DOHH2 (cell line): ENCODE measurements around the gene HES6.
A peak's percentile ranks its signal among the peaks of the same experiment; 100 is the strongest.

Source experiments
- H3F3A ChIP-seq: fragments of 200-600 bp; sonication (generic), shearing (Covaris generic); 2 replicates; pipeline ENCODE4 v1.6.0; 2016; ENCODE audit warnings: antibody characterized with exemption, mild to moderate bottlenecking; ENCODE audit not compliant: control insufficient read depth, insufficient read depth
- H3K27ac ChIP-seq: fragments of 200-600 bp; sonication (generic); 2 replicates; pipeline ENCODE4 v1.5.1; 2014; ENCODE audit warnings: low read depth, mild to moderate bottlenecking, low read length, moderate library complexity
- H3K27me3 ChIP-seq: fragments of 200-600 bp; sonication (generic); 2 replicates; pipeline ENCODE4 v1.6.1; 2014; ENCODE audit warnings: mild to moderate bottlenecking, low read length, mixed read lengths; ENCODE audit not compliant: control insufficient read depth
- H3K36me3 ChIP-seq: fragments of 200-600 bp; sonication (generic); 2 replicates; pipeline ENCODE4 v1.6.1; 2014; ENCODE audit warnings: mild to moderate bottlenecking, low read length, moderate library complexity, mixed read lengths; ENCODE audit not compliant: control insufficient read depth
- H3K4me1 ChIP-seq: fragments of 200-600 bp; sonication (generic); 2 replicates; pipeline ENCODE4 v1.6.1; 2014; ENCODE audit warnings: mild to moderate bottlenecking, low read length, mixed read lengths; ENCODE audit not compliant: control insufficient read depth
- H3K4me2 ChIP-seq: fragments of 200-600 bp; sonication (generic); 2 replicates; pipeline ENCODE4 v1.6.0; 2014; ENCODE audit warnings: mild to moderate bottlenecking, low read length, moderate library complexity
- H3K4me3 ChIP-seq: fragments of 200-600 bp; sonication (generic); 2 replicates; pipeline ENCODE4 v1.5.1; 2014; ENCODE audit warnings: mild to moderate bottlenecking, low read length, mixed read lengths
- H3K79me2 ChIP-seq: fragments of 200-600 bp; sonication (generic); 2 replicates; pipeline ENCODE4 v1.6.1; 2014; ENCODE audit warnings: mild to moderate bottlenecking, low read length, mixed read lengths; ENCODE audit not compliant: control insufficient read depth
- H3K9me2 ChIP-seq: fragments of 200-600 bp; sonication (generic); replicated peaks from 2 replicates; pipeline ENCODE4 v1.6.1; 2014; ENCODE audit warnings: mild to moderate bottlenecking, low read length, mixed read lengths; ENCODE audit not compliant: control insufficient read depth
- H3K9me3 ChIP-seq: fragments of 200-600 bp; sonication (generic); 2 replicates; pipeline ENCODE4 v1.6.1; 2014; ENCODE audit warnings: antibody characterized with exemption, low read length, mixed read lengths; ENCODE audit not compliant: control insufficient read depth, insufficient read depth
- H4K20me1 ChIP-seq: fragments of 200-600 bp; sonication (generic); 2 replicates; pipeline ENCODE4 v1.6.0; 2014; ENCODE audit warnings: low read depth, mild to moderate bottlenecking, antibody characterized with exemption, low read length, moderate library complexity; ENCODE audit not compliant: control insufficient read depth, insufficient read depth
- CTCF ChIP-seq: fragments of 200-600 bp; sonication (generic); IDR thresholded peaks from one replicate; pipeline ENCODE4 v1.5.1; 2014; ENCODE audit warnings: antibody characterized with exemption, mild to moderate bottlenecking, low read depth, low read length; ENCODE audit not compliant: poor library complexity, severe bottlenecking
- EZH2phosphoT487 ChIP-seq: fragments of 200-600 bp; sonication (generic); IDR thresholded peaks from 2 replicates; pipeline ENCODE4 v1.6.1; 2017; ENCODE audit warnings: borderline replicate concordance, mild to moderate bottlenecking, antibody characterized with exemption, low read length, moderate library complexity, mixed read lengths

HES6 gene

GRCh38 chr2:238279324-238279682, 39.5 kb upstream of the HES6 start:
- no peak for TF ChIP-seq EZH2phosphoT487
- no peak for TF ChIP-seq CTCF
- Histone ChIP-seq H3K9me2 (no peaks in the 10 kb centered on the region), H3K9me3 (no peaks in the 10 kb centered on the region), H3K4me2 (no peak overlapping the region), H3K27me3 (no peaks in the 10 kb centered on the region), H4K20me1 (peaks cover 8% of the 10 kb centered on the region; the same call in 1 of the 2 replicates), H3K4me1 (peaks cover 26% of the 10 kb centered on the region), H3K79me2 (peaks cover 57% of the 10 kb centered on the region), H3F3A (no peaks in the 10 kb centered on the region), H3K27ac (no peak overlapping the region), H3K4me3 (no peak overlapping the region), H3K36me3 (peaks cover 23% of the 10 kb centered on the region)

GRCh38 chr2:238278626-238279323, 38.9 kb upstream of the HES6 start:
- H3K36me3 ChIP-seq = peaks cover 23% of the 10 kb centered on the region
- peaks cover 8% of the 10 kb centered on the region; the same call in 1 of the 2 replicates for H4K20me1 ChIP-seq
- TF ChIP-seq CTCF (no peak), EZH2phosphoT487 (no peak)
- no peaks in the 10 kb centered on the region for H3F3A ChIP-seq
- H3K27me3 ChIP-seq = no peaks in the 10 kb centered on the region
- no peaks in the 10 kb centered on the region for H3K9me2 ChIP-seq
- peaks cover 52% of the 10 kb centered on the region for H3K79me2 ChIP-seq
- H3K27ac ChIP-seq = no peak overlapping the region
- H3K4me3 ChIP-seq = no peak overlapping the region
- H3K4me2 ChIP-seq = no peak overlapping the region
- H3K9me3 ChIP-seq = no peaks in the 10 kb centered on the region
- peaks cover 24% of the 10 kb centered on the region for H3K4me1 ChIP-seq

- no peak overlapping the region for H3K4me2 ChIP-seq
- peaks cover 27% of the 10 kb centered on the region for H3K36me3 ChIP-seq
- peaks cover 41% of the 10 kb centered on the region for H3K79me2 ChIP-seq
- H3K27ac ChIP-seq = no peak overlapping the region
- H3K9me3 ChIP-seq = no peaks in the 10 kb centered on the region
- H3F3A ChIP-seq = no peaks in the 10 kb centered on the region
- H3K27me3 ChIP-seq = no peaks in the 10 kb centered on the region
- peaks cover 8% of the 10 kb centered on the region; the same call in 1 of the 2 replicates for H4K20me1 ChIP-seq
- H3K4me3 ChIP-seq = no peak overlapping the region
- TF ChIP-seq EZH2phosphoT487 (no peak), CTCF (peak; percentile 32)
- peaks cover 14% of the 10 kb centered on the region for H3K4me1 ChIP-seq
- no peaks in the 10 kb centered on the region for H3K9me2 ChIP-seq
Observed at GRCh38 chr2:238277695-238278094, 37.9 kb upstream of the HES6 start.
